ENCODE results near the gene SQOR. TPM values are rescaled to one million over a fixed set of nuclear protein-coding genes. Genes with fewer than 3 reads are reported as not detected.

The SQOR gene
- total and polyA plus RNA-seq, 2 of the 4 experiments (the other 2 are of a cell fraction) = 22.1 to 40.3 TPM

DNA sequence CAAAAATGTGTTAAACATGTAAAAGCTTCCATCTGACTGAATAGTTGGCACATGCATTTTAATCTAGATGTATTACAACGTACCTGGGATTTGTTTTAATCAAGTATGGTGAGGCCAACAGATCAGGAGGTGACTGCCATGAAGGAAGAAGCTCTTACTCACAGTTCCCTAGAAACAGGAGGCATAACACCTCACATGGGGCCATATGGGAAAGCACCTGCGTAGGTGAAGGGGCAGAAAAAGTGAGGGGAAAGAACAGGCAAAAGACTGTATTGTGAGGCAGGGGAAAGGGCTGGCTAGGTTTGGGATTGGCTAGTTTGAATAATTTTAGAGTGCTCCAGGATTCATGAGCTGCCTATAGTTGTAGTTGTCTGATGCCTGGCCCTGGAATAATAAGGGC lies 9.6 kb downstream of the SQOR start:
- H2BK20ac ChIP-seq (ENCODE audit: low read depth, low read length) = no peak overlapping the region
- peaks cover 25% of the 10 kb centered on the region for H3K9me1 ChIP-seq (ENCODE audit: insufficient read depth, low read length)
- POLR2A ChIA-PET (ENCODE audit: unreplicated experiment) = no interaction called here
- no peak overlapping the region for H3K27ac ChIP-seq (ENCODE audit: insufficient read depth, low read length)
- no peaks in the 10 kb centered on the region for H3K27me3 ChIP-seq (ENCODE audit: control insufficient read depth, insufficient read depth, low read length)
- no peak overlapping the region for H3K56ac ChIP-seq (ENCODE audit: extremely low read depth, insufficient read depth, low read length)
- no peak overlapping the region for H2AFZ ChIP-seq (replicated peaks; ENCODE audit: low read length, poor library complexity)
- peak overlapping the region; percentile 42; the same call in 1 of the 2 replicates for H2BK120ac ChIP-seq (ENCODE audit: low read depth, low read length)
- H2AK9ac ChIP-seq (replicated peaks; ENCODE audit: low read depth, low read length, poor library complexity) = no peak overlapping the region
- intact Hi-C loops (cut with micrococcal nuclease) = no loop called here
- no peak overlapping the region; the same call in 1 of the 2 replicates for H4K91ac ChIP-seq (ENCODE audit: insufficient read depth, low read depth, low read length)
- CTCF ChIA-PET = interaction anchor here (1.5 to 1.6 kb wide), 2 partner anchors 16 to 30 kb away, joined by 3 to 5 read pairs; no protein-coding TSS in a partner anchor
- H4K5ac ChIP-seq (ENCODE audit: low read depth, low read length) = no peak overlapping the region; the same call in 1 of the 2 replicates
- H4K20me1 ChIP-seq (ENCODE audit: insufficient read depth, low read length) = peaks cover 8% of the 10 kb centered on the region; the same call in 1 of the 2 replicates
- no TSS peak for BruUV-seq (replicated peaks)
- peaks cover 25% of the 10 kb centered on the region for H3K4me1 ChIP-seq (ENCODE audit: control insufficient read depth, insufficient read depth, low read length)
- H3K9me3 ChIP-seq (ENCODE audit: control insufficient read depth, insufficient read depth, low read length) = no peaks in the 10 kb centered on the region
- DNase-seq (no peak), ATAC-seq (ENCODE audit: low read depth) (no peak)
- peaks cover 8 to 26% of the 10 kb centered on the region in 2 experiments; a peak in 3 of 4 replicates for H3K79me1 ChIP-seq (ENCODE audit: low read depth in 1 of 2, low read length in 2 of 2)
- in situ Hi-C loops (cut with MboI; ENCODE audit: low sequenced_read_pairs) = no loop called here
- H2AK5ac ChIP-seq (ENCODE audit: low read depth, low read length) = peak overlapping the region; percentile 72
- H3K9ac ChIP-seq (ENCODE audit: low read depth, low read length) = no peak overlapping the region
- no peaks in the 10 kb centered on the region for H3K36me3 ChIP-seq (ENCODE audit: control insufficient read depth, insufficient read depth, low read length)
- no peak overlapping the region for H3K18ac ChIP-seq (ENCODE audit: low read depth, low read length)
- TF ChIP-seq RFX5 (IDR thresholded peaks at IDR 0.05; ENCODE audit: low read depth, low read length) = no peak
- H3K4ac ChIP-seq (ENCODE audit: low read depth, low read length) = peak overlapping the region; percentile 53; the same call in 1 of the 2 replicates
- 0 out of 4 replicates have a peak overlapping the region, but pooled peaks of 1 of the 2 experiments have one; percentile 75 for H4K8ac ChIP-seq (ENCODE audit: low read depth in 2 of 2, low read length in 2 of 2)
- no CpG with 5 or more reads among the region's 2 CpGs for WGBS, 2 experiments (ENCODE audit: extremely low coverage in 2 of 2, insufficient read length in 1 of 2)
- dilution Hi-C loops (cut with HindIII; ENCODE audit: low sequenced_read_pairs, unreplicated experiment) = no loop called here
- no peak overlapping the region for H3K23ac ChIP-seq (ENCODE audit: low read depth, low read length)
- peak overlapping the region; percentile 84 for H2BK5ac ChIP-seq (ENCODE audit: low read depth, low read length, poor library complexity, severe bottlenecking)
- H3K4me2 ChIP-seq (ENCODE audit: low read depth, low read length) = no peak overlapping the region
- H3K14ac ChIP-seq (replicated peaks; ENCODE audit: low read depth, low read length) = peak overlapping the region; percentile 86; the same call in 1 of the 2 replicates
- peak overlapping the region; percentile 33; the same call in 1 of the 3 replicates for H2BK15ac ChIP-seq (ENCODE audit: low read depth, low read length)
- H3K4me3 ChIP-seq (ENCODE audit: insufficient read depth, low read depth, low read length) = no peak overlapping the region

All from IMR-90 (cell line).